ENCODE measurements around the gene ARHGEF39.
"Not testable (repeated sequence)": the region's sequence is repeated elsewhere in the genome, so short reads cannot be mapped to it uniquely, and the experiment has no call there.

The ARHGEF39 gene

DNA sequence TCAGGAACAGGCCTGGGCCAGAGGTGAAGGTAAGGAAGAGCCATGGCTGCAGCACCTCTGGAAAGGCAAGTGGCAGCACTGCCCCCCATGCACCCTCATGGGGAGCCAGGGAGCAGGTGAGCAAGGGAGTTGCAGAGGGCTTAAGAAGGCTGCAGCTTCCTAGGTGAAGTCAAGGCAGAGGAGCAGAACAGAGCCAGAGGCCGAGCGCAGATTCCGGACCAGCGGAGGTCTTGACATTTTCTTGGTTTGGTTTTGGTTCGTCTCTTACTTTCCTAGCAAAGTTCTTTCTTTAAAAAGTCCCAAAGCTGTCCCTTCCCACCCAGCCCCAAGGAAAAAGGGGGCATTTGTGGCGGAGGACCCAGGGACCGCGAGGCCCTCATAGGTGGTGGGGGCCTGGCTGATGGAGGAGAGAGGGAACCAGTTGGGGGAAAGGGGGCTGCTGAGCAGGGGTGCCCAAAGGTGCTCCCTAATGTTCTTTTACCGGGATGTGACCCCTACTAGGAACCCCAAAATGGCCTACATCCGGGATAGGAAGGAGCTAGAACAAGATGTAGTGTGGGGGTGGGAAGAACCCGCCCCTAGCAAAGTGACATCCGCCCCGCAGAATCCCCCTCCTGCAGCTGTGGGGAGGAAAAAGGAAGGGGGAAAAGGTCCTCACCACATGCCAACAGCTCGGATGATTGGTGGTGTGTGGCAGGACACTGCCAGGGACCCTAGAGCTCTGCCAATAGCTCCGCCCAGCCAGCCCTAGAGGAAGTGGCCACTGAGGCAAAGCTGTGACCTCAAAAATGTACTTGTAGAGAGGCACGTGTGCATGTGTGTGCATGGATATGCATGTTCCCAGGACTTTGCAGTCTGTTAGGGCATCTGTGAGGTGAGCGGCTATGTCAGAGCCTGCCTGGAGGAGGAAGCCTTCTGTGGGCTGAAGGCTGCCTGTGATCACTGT lies 45.9 kb downstream of the ARHGEF39 start:
- H3K4me3 ChIP-seq (ENCODE audit: control insufficient read depth, low read depth, low read length) = no peak overlapping the region
- DNase-seq (ENCODE audit: low read depth) = no peak
- TF ChIP-seq CTCF (conservative IDR thresholded peaks at IDR 0.05; ENCODE audit: control insufficient read depth, insufficient read depth, low read depth, low read length) = no peak

GRCh38 chr9:35618325-35618727 lies 46.7 kb downstream of the ARHGEF39 start, which contains the start of gene CD72:
Gene CD72 (minus strand): TSS chr9:35618413. CDS start chr9:35618303, 110 bp downstream.
- no peak for DNase-seq (ENCODE audit: low read depth)
- peak within 1 kb of the TSS; percentile 35 for H3K4me3 ChIP-seq (ENCODE audit: control insufficient read depth, low read depth, low read length)
- no peak for TF ChIP-seq CTCF (conservative IDR thresholded peaks at IDR 0.05; ENCODE audit: control insufficient read depth, insufficient read depth, low read depth, low read length)

- TF ChIP-seq CTCF (conservative IDR thresholded peaks at IDR 0.05; ENCODE audit: control insufficient read depth, insufficient read depth, low read depth, low read length) = no peak
- no peak for DNase-seq (ENCODE audit: low read depth)
- no peak overlapping the region for H3K4me3 ChIP-seq (ENCODE audit: control insufficient read depth, low read depth, low read length)
These were observed 47.4 kb downstream of the ARHGEF39 start for GRCh38 chr9:35617548-35617947.

GRCh38 chr9:35616681-35617459 lies 48.1 kb downstream of the ARHGEF39 start:
- TF ChIP-seq CTCF (conservative IDR thresholded peaks at IDR 0.05; ENCODE audit: control insufficient read depth, insufficient read depth, low read depth, low read length) = no peak
- peak; percentile 71 for DNase-seq (ENCODE audit: low read depth)

GRCh38 chr9:35615981-35616680 lies 48.9 kb downstream of the ARHGEF39 start:
- no peak for DNase-seq (ENCODE audit: low read depth)
- no peak overlapping the region for H3K4me3 ChIP-seq (ENCODE audit: control insufficient read depth, low read depth, low read length)
- no peak for TF ChIP-seq CTCF (conservative IDR thresholded peaks at IDR 0.05; ENCODE audit: control insufficient read depth, insufficient read depth, low read depth, low read length)

More at GRCh38 chr9:35616681-35617459, 48.1 kb downstream of the ARHGEF39 start:
- H3K4me3 ChIP-seq (ENCODE audit: control insufficient read depth, low read depth, low read length) = peak overlapping the region; percentile 35

DNA sequence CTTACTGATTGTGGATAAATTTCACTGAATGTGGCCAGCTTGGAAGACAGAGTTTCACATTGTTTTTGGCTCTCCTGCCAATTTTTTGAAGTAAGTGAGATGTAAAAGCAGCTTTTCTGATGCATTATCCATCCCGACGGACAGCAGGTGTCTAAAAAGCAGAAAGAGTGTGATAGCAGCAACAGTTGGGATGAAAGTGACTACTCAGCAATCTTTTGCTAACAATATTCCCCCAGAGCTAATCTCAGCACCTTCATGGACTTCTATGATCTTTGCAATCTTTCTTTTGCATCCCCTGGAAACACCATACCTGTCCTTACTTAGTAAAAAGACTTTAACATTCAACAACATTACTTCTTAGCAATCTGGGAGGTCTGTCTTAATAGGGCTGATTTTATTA lies 52.2 kb downstream of the ARHGEF39 start:
- TF ChIP-seq CTCF (conservative IDR thresholded peaks at IDR 0.05; ENCODE audit: control insufficient read depth, insufficient read depth, low read depth, low read length) = no peak
- DNase-seq (ENCODE audit: low read depth) = no peak
- H3K4me3 ChIP-seq (ENCODE audit: control insufficient read depth, low read depth, low read length) = no peak overlapping the region

GRCh38 chr9:35612066-35612465 lies 52.9 kb downstream of the ARHGEF39 start:
- not testable (repeated sequence) for H3K4me3 ChIP-seq (ENCODE audit: control insufficient read depth, low read depth, low read length); DNase-seq (ENCODE audit: low read depth)
